ENCODE results near the gene SEMA5B.

DNA sequence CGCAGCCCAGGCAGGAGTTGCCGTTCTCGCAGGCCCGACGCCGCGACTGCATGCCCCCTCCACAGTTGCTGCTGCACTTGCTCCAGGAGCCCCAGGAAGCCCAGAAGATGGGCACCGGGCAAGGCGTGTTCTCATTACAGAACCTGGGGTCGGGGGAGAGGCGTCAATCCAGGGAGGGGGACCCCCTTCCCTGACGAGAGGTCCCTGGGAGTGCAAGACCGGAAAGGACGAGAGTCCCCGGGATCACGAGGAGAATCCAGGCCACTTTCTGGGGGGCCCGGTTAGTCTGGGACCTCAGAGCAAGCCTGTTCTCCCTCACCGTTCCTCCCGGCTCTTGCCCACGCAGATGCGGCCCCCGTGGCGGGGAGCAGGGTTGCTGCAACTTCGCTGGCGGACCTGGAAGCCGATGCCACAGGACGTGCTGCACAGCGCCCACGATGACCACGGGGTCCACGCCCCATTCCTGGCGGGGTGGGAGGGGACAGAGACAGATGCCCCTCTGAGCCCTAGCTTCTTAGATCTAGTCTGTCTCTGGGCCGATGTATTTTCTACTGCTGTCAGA lies 113.9 kb downstream of the SEMA5B start:
- TF ChIP-seq EZH2 (IDR thresholded peaks at IDR 0.05; ENCODE audit: low read depth), result no peak
- TF ChIP-seq, protein P1, sequence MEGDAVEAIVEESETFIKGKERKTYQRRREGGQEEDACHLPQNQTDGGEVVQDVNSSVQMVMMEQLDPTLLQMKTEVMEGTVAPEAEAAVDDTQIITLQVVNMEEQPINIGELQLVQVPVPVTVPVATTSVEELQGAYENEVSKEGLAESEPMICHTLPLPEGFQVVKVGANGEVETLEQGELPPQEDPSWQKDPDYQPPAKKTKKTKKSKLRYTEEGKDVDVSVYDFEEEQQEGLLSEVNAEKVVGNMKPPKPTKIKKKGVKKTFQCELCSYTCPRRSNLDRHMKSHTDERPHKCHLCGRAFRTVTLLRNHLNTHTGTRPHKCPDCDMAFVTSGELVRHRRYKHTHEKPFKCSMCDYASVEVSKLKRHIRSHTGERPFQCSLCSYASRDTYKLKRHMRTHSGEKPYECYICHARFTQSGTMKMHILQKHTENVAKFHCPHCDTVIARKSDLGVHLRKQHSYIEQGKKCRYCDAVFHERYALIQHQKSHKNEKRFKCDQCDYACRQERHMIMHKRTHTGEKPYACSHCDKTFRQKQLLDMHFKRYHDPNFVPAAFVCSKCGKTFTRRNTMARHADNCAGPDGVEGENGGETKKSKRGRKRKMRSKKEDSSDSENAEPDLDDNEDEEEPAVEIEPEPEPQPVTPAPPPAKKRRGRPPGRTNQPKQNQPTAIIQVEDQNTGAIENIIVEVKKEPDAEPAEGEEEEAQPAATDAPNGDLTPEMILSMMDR (conservative IDR thresholded peaks at IDR 0.05), result no peak

Data from PC-9 (cell line).